Esophagus (tissue), 2 donors: ENCODE results near the gene TMEM269. TPM values are rescaled to one million over a fixed set of nuclear protein-coding genes. Genes with fewer than 3 reads are reported as not detected.

Source experiments
- H3K27ac ChIP-seq, 2 donors: one replicate each; pipeline ENCODE4 v1.5.1; 2013; ENCODE audit warnings: low read depth in 2 of 2, mild to moderate bottlenecking in 2 of 2, inconsistent platforms in 1 of 2, low read length in 1 of 2, moderate library complexity in 1 of 2
- H3K27me3 ChIP-seq, 2 donors: one replicate each; pipeline ENCODE4 v1.6.1; 2013; ENCODE audit warnings: low read length in 2 of 2, control low read depth in 1 of 2, mild to moderate bottlenecking in 1 of 2; ENCODE audit not compliant: insufficient read depth in 2 of 2, control insufficient read depth in 1 of 2
- H3K36me3 ChIP-seq, 2 donors: one replicate each; pipeline ENCODE4 v1.6.1; 2013; ENCODE audit warnings: low read length in 1 of 2; ENCODE audit not compliant: control insufficient read depth in 2 of 2, insufficient read depth in 2 of 2
- H3K4me1 ChIP-seq, 2 donors: one replicate each; pipeline ENCODE4 v1.6.1; 2013; ENCODE audit warnings: low read length in 1 of 2; ENCODE audit not compliant: control insufficient read depth in 2 of 2, insufficient read depth in 2 of 2
- H3K4me3 ChIP-seq, 2 donors: one replicate each; pipeline ENCODE4 v1.5.1; 2013; ENCODE audit warnings: low read length in 2 of 2, mild to moderate bottlenecking in 2 of 2, low read depth in 1 of 2, moderate library complexity in 1 of 2
- H3K9me3 ChIP-seq, 2 donors: one replicate each; pipeline ENCODE4 v1.6.1; 2013; ENCODE audit warnings: mild to moderate bottlenecking in 2 of 2, low read depth in 1 of 2, low read length in 1 of 2, moderate library complexity in 1 of 2; ENCODE audit not compliant: control insufficient read depth in 2 of 2, insufficient read depth in 1 of 2
- WGBS, 2 donors: extraction: QIAGEN DNeasy Blood & Tissue Kit; methylation state at CpG; one replicate each; pipeline ENCODE4 v1.1.7; 2013; 5-methylcytosine and 5-hydroxymethylcytosine counted together
- polyA plus RNA-seq, 2 donors: library from polyadenylated mRNA; stranded (reverse); fragments of 200-250 nt; gene quantifications; one replicate each; pipeline ENCODE4 v1.2.3, GENCODE V29; 2013
- donor health status: healthy with polysubstance abuse.
- donor health status: Bipolar disorder and iron deficiency.

Gene TMEM269
- polyA plus RNA-seq, 2 donors, result 0.01 to 0.04 TPM

GRCh38 chr1:42841010-42841409 lies 56.2 kb downstream of the TMEM269 start:
- Histone ChIP-seq H3K4me3 (no peak overlapping the region), H3K9me3 (no peaks in the 10 kb centered on the region), H3K36me3 (peaks cover 2 to 5% of the 10 kb centered on the region in 2 donors), H3K27ac (no peak overlapping the region), H3K27me3 (no peaks in the 10 kb centered on the region), H3K4me1 (no peaks in the 10 kb centered on the region)
- 74 to 78% methylated on average over 3 of the region's 3 CpGs for WGBS, 2 donors

DNA sequence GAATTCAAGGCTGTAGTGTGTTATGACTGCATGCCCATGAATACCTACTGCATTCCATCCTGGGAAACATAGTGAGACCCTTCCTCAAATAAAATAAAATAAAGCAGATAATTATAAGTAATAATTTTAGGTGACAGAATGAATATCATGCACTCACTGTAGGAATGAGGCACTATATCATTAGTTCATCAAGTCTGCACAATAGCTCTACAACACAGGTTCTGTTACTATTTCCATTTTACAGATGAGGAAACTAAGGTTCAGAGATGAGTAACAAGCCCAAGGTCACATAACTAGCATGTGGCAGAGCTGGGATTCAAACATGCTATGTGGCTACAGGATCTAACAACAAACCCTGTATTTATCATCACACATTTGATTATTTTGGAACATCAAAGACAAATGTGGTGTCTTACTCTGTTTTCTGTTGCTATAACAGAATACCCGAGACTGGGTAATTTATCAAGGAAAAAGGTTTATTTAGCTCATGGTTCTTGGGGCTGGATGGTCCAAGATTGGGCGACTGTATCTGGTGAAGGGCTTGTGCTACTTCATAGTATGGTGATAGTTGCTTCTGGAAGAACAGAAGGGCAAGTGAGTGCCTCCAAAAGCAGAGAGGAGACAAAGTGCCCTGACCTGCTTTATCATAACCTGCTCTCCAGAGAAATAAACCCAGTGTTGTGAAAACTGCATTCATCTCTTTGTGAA lies 56.8 kb downstream of the TMEM269 start:
- no peaks in the 10 kb centered on the region for H3K9me3 ChIP-seq
- no peaks in the 10 kb centered on the region for H3K27me3 ChIP-seq
- WGBS, 2 donors, result 74 to 91% methylated on average over 2 of the region's 2 CpGs
- no peaks in the 10 kb centered on the region for H3K4me1 ChIP-seq
- no peak overlapping the region for H3K27ac ChIP-seq
- no peak overlapping the region for H3K4me3 ChIP-seq
- peaks cover 2 to 5% of the 10 kb centered on the region in 2 donors for H3K36me3 ChIP-seq

- WGBS, 2 donors, result 87 to 92% methylated on average over 4 of the region's 4 CpGs
- H3K27ac ChIP-seq, result peak overlapping the region in 1 of 2 donors; percentile 30
- no peaks in the 10 kb centered on the region for H3K27me3 ChIP-seq
- H3K4me3 ChIP-seq, result no peak overlapping the region
- peaks cover 0 to 7% of the 10 kb centered on the region in 2 donors for H3K4me1 ChIP-seq
- H3K9me3 ChIP-seq, result no peaks in the 10 kb centered on the region
- H3K36me3 ChIP-seq, result peaks cover 0 to 5% of the 10 kb centered on the region in 2 donors
Measured at GRCh38 chr1:42844592-42845140, 59.9 kb downstream of the TMEM269 start.

DNA sequence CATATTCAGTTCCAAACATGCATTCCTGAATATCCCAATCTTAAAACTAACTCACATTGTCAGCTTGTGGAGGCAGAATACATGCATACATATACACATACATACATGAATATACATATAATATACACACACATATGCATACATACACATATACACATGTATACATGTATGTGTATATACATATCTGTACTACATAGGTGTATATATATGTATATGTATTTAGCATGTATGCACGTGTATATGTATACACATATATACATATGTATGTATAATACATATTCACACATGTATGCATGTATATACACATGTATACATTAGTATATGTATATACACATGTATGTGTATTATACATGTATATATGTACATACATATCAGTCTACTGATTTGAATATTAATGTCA lies 60.4 kb downstream of the TMEM269 start:
- Histone ChIP-seq H3K27ac (no peak overlapping the region), H3K9me3 (no peaks in the 10 kb centered on the region), H3K27me3 (no peaks in the 10 kb centered on the region), H3K4me1 (peaks cover 0 to 7% of the 10 kb centered on the region in 2 donors), H3K36me3 (peaks cover 3 to 7% of the 10 kb centered on the region in 2 donors), H3K4me3 (no peak overlapping the region)
- WGBS, 2 donors, result 67 to 69% methylated on average over 1 of the region's 1 CpG

DNA sequence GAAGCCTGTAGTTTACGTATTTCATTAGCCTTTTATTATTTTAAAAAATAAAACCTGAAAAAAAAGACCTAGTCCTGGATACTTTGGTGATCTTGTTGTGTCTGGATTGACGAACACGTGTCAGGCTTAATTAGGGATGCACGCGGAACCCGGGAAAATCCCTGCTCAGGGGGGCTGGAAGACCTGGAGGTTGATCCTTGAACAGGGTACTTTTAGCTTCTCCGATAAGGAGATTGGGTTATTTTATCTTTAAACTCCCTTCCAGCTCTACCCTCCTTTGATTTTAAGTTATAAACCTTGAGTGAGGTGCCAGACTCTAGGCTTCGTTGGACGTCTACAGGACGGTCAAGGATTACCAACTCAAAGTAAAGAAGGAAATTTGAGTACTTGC lies 61.1 kb downstream of the TMEM269 start:
- peaks cover 0 to 7% of the 10 kb centered on the region in 2 donors for H3K4me1 ChIP-seq
- peaks cover 0 to 2% of the 10 kb centered on the region in 2 donors for H3K9me3 ChIP-seq
- H3K36me3 ChIP-seq, result peaks cover 5 to 7% of the 10 kb centered on the region in 2 donors
- no peaks in the 10 kb centered on the region for H3K27me3 ChIP-seq
- WGBS, 2 donors, result 6 to 9% methylated on average over 10 of the region's 10 CpGs
- peak overlapping the region; percentile 45 to 63 for H3K4me3 ChIP-seq
- peak overlapping the region in 1 of 2 donors; percentile 58 for H3K27ac ChIP-seq

DNA sequence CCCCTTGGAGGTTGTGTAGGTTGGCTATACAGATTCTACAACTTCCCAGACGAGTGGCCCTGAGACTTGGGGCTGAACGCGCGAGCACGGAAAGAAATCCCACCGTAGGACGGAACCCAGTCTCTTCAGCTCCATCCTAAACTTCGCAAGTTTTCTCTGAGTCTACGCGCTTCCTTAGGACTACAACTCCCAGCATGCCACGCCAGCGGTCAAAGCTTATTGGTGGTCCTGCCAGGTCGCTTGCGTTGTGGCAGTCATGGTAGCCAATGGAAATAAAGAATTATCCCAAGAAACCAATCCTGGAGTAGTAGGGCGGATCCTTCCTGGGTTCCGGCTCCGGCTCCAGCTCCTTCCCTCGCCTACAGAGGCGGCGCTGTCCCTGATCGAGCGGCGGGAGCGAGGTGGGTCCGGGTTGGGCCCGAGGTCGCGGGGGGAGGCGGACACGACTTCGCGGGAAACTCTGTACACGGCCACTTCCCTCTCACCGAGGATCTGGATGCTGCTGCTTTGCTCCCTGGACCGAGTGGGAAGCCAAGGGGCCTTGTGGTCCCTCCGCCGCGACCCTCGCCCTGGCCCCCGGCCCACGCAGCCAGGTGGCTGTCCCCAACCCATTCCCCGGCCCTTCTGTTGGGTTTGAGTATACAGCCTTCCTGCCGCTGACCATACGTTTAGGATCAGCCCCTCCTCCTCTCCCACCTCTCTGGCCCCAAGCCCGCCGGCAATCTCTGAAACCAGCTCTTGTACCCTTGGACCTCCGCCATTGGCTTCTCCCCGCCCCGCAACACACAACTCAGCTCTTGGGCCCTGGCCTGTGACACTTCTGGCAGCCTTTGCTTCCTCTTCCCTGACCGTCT lies 61.7 kb downstream of the TMEM269 start, which contains the start of gene ZNF691:
Gene ZNF691, plus strand, starts transcription at position 357 of the 854 bp plus-strand sequence. CDS start 3,046 bp downstream, outside the sequence.
- peaks cover 9 to 10% of the 10 kb centered on the region in 2 donors for H3K36me3 ChIP-seq
- H3K4me3 ChIP-seq, result peak within 1 kb of the TSS; percentile 73 to 91
- H3K27ac ChIP-seq, result peak within 1 kb of the TSS; percentile 67 to 84
- WGBS, 2 donors, result 0 to 1% methylated on average over 50 of the region's 50 CpGs
- peaks cover 0 to 8% of the 10 kb centered on the region in 2 donors for H3K9me3 ChIP-seq
- H3K27me3 ChIP-seq, result no peaks in the 10 kb centered on the region
- H3K4me1 ChIP-seq, result peaks cover 0 to 7% of the 10 kb centered on the region in 2 donors

GRCh38 chr1:42847111-42847595 lies 62.4 kb downstream of the TMEM269 start:
- Histone ChIP-seq H3K4me1 (peaks cover 0 to 7% of the 10 kb centered on the region in 2 donors), H3K4me3 (peak overlapping the region; percentile 73 to 91), H3K27me3 (no peaks in the 10 kb centered on the region), H3K9me3 (peaks cover 0 to 8% of the 10 kb centered on the region in 2 donors), H3K27ac (no peak overlapping the region), H3K36me3 (peaks cover 10% of the 10 kb centered on the region in 2 donors)
- WGBS, 2 donors, result 6 to 8% methylated on average over 6 of the region's 6 CpGs

DNA sequence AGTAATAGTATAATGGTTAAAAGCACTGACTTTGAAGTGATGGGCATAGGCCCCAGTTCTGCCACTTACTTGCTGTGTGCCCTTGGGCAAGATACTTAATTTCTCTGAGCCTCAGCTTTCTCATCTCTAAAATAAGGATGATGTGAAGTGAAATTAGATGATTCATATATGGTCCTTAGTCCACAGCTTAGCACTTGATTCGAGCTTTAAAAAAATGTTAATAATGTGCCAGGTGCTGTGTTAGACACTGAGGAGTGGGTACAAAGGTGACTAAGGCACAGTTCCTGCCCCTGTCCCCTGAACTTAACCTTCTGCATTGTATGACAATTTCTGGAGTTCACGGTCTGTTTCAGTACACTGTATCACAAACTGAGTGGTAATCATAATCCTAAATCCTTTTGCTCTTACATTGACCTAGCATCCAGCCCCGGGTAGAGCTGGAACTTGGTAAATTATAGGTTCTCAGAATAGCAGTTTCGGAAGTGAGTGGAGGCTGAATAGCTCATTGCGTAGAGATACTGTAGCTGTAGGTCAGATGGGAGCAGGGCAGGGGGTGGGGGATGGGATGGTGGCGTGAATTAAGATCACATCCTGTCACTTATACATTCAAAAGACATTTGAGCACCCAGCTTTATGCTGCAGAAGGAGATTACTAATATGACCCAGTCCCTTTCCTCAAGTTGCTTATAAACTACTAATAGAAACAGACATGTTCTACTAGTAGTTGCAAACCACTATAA lies 63.1 kb downstream of the TMEM269 start:
- Histone ChIP-seq H3K4me1 (peaks cover 0 to 7% of the 10 kb centered on the region in 2 donors), H3K4me3 (no peak overlapping the region), H3K36me3 (peaks cover 7 to 10% of the 10 kb centered on the region in 2 donors), H3K27me3 (no peaks in the 10 kb centered on the region), H3K9me3 (peaks cover 0 to 8% of the 10 kb centered on the region in 2 donors), H3K27ac (no peak overlapping the region)
- 66 to 68% methylated on average over 6 of the region's 6 CpGs for WGBS, 2 donors
